Thyroid gland (tissue), 4 donors: ENCODE results near the gene ITIH2. TPM values are rescaled to one million over a fixed set of nuclear protein-coding genes. Genes with fewer than 3 reads are reported as not detected.

Experiments
- DNase-seq, 2 donors: peaks; one replicate each; pipeline ENCODE4 v3.0.0-alpha.2; 2019
- H3K27ac ChIP-seq, 3 donors: fragments of 200-600 bp; sonication (generic); 1 replicate in 2 of 3; 2 replicates in 1 of 3; pipeline ENCODE4 v1.5.1; 2016 to 2019; ENCODE audit warnings: mild to moderate bottlenecking in 1 of 3, moderate library complexity in 1 of 3
- H3K27me3 ChIP-seq: fragments of 200-600 bp; sonication (generic); one replicate; pipeline ENCODE4 v1.5.1; 2019
- H3K36me3 ChIP-seq, 2 donors: fragments of 200-600 bp; sonication (generic); one replicate each; pipeline ENCODE4 v1.5.1; 2016 to 2019
- H3K4me1 ChIP-seq, 2 donors: fragments of 200-600 bp; sonication (generic); one replicate each; pipeline ENCODE4 v1.5.1; 2017 to 2019
- H3K4me3 ChIP-seq, 3 donors: fragments of 200-600 bp; sonication (generic); replicated peaks in 1 of 3; 1 replicate in 2 of 3; 2 replicates in 1 of 3; pipeline ENCODE4 v1.5.1; 2016; ENCODE audit warnings: mild to moderate bottlenecking in 1 of 3
- H3K9me3 ChIP-seq: fragments of 200-600 bp; sonication (generic); one replicate; pipeline ENCODE4 v1.5.1; 2017
- CTCF ChIP-seq, 6 experiments: fragments of 200-600 bp in 3 of 6; fragments of 450-650 bp in 3 of 6; sonication (generic) in 3 of 6; IDR thresholded peaks; one replicate each; pipeline ENCODE4 v1.5.1; 2016 to 2019; ENCODE audit warnings: antibody characterized with exemption in 6 of 6, mild to moderate bottlenecking in 2 of 6, inconsistent platforms in 1 of 6, moderate library complexity in 1 of 6
- POLR2A ChIP-seq, 2 donors: fragments of 450-650 bp; IDR thresholded peaks; one replicate each; pipeline ENCODE4 v1.6.1; 2017; ENCODE audit warnings: antibody characterized with exemption in 2 of 2, mild to moderate bottlenecking in 2 of 2, moderate library complexity in 1 of 2
- WGBS, 2 donors: methylation state at CpG; one replicate each; pipeline ENCODE4 v1.1.5; 2017; 5-methylcytosine and 5-hydroxymethylcytosine counted together
- intact Hi-C: fragments of 100-400 bp; cut with DNase I; formaldehyde crosslinking; loops from one replicate; pipeline ENCODE4 v1.15.1; 2023
- total RNA-seq, 4 donors: library from RNA; depleted of rRNA; stranded (reverse); fragments of >200 nt; gene quantifications; one replicate each; pipeline ENCODE4 v1.2.3, GENCODE V29; 2016

ITIH2 gene
- total RNA-seq, 4 donors from 2014 or later: not detected

DNA sequence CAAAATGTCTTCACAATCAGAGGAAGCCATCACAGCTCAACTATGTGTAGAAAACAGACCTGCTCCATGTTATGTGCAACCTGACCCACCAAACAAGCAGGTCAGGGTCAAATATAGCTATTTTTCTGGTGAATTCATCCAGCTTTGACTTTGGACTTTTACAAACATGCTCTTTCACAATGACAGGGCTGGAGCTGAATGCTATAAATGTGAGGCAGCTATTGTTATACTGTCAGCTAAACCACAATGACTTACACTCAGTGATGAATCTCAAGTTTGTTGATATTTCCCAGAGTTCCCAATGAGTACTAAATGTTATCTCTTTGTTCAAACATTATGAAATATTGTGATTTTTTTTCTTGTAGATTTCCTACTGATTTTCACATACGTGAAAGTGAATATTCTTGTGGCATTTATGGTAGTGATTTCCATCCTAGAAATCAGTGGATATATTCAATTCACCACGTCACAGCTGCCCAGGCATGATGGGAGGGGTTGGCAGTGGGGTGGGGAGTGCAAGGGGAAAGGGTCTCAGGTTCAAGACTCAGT lies 2.5 kb upstream of the ITIH2 start:
- no peak for DNase-seq
- intact Hi-C loops: no loop called here
- no peak overlapping the region for H3K27ac ChIP-seq
- 70 to 88% methylated on average over 2 of the region's 2 CpGs for WGBS, 2 donors
- no peaks in the 10 kb centered on the region for H3K27me3 ChIP-seq
- no peak overlapping the region for H3K4me3 ChIP-seq
- no peak for TF ChIP-seq CTCF (IDR thresholded peaks at IDR 0.05)
- TF ChIP-seq POLR2A (IDR thresholded peaks at IDR 0.05): no peak
- peaks cover 20 to 21% of the 10 kb centered on the region in 2 donors for H3K4me1 ChIP-seq
- H3K36me3 ChIP-seq: no peaks in the 10 kb centered on the region
- no peaks in the 10 kb centered on the region for H3K9me3 ChIP-seq

- H3K4me1 ChIP-seq: peaks cover 14 to 16% of the 10 kb centered on the region in 2 donors
- H3K36me3 ChIP-seq: no peaks in the 10 kb centered on the region
- no peak for DNase-seq
- TF ChIP-seq POLR2A (IDR thresholded peaks at IDR 0.05) (no peak), CTCF (IDR thresholded peaks at IDR 0.05) (no peak)
- H3K4me3 ChIP-seq: no peak overlapping the region
- H3K27ac ChIP-seq: no peak overlapping the region
- 81 to 96% methylated on average over 8 of the region's 8 CpGs for WGBS, 2 donors
- intact Hi-C loops: no loop called here
- H3K27me3 ChIP-seq: no peaks in the 10 kb centered on the region
- H3K9me3 ChIP-seq: no peaks in the 10 kb centered on the region
These were observed 1.9 kb upstream of the ITIH2 start for GRCh38 chr10:7701158-7701742.

- WGBS, 2 donors: 81 to 94% methylated on average over 4 of the region's 4 CpGs
- intact Hi-C loops: no loop called here
- TF ChIP-seq CTCF (IDR thresholded peaks at IDR 0.05) (no peak), POLR2A (IDR thresholded peaks at IDR 0.05) (no peak)
These were observed 766 bp upstream of the ITIH2 start for GRCh38 chr10:7702288-7702812.

DNA sequence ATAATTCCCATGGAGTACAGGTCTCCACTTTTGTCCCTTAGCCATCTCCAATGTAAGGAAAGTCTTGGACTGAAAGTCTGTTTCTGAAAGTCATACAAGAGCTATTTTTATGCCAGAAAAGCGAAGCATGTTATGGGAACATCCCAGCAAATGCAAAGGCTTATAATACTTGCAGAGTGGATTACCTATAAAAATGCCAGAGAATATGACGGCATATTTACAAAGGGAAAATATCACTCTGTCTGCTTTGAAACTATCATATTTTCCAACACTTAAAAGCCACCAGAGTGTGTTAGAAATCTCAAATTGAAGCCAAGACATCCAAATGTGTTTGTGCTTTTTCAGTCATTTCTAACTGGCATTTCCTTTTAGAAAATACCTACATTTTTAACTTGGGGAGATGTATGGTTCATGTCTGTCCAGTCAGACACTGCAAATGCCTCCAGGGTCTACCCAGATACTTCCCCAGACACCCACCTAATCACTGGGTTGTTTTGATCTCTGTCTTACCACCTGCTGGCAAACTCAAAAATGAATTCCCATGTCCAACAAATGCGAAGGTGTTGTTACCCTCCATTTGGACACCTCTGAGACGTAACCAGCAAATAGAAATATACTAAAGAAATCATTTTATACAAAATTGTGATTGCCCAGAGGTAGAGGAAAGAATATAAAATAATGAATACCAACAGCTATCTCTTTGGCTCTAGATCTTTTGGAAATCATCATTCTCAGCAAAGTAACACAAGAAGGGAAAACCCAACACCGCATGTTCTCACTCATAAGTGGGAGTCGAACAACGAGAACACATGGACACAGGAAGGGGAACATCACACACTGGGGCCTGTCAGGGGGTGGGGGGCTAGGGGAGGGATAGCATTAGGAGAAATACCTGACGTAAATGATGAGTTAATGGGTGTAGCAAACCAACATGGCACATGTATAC lies 1.2 kb downstream of the ITIH2 start:
- intact Hi-C loops: no loop called here
- Histone ChIP-seq H3K9me3 (no peaks in the 10 kb centered on the region), H3K36me3 (no peaks in the 10 kb centered on the region)

More at GRCh38 chr10:7702288-7702812, 766 bp upstream of the ITIH2 start:
- no peaks in the 10 kb centered on the region for H3K27me3 ChIP-seq
- DNase-seq: no peak
- H3K27ac ChIP-seq: no peak overlapping the region
- H3K4me3 ChIP-seq: no peak overlapping the region
- no peaks in the 10 kb centered on the region for H3K36me3 ChIP-seq
- H3K9me3 ChIP-seq: no peaks in the 10 kb centered on the region
- H3K4me1 ChIP-seq: peaks cover 5 to 6% of the 10 kb centered on the region in 2 donors

More for the DNA sequence above, 1.2 kb downstream of the ITIH2 start:
- no peak overlapping the region for H3K4me3 ChIP-seq
- no peak overlapping the region for H3K27ac ChIP-seq
- no peaks in the 10 kb centered on the region for H3K4me1 ChIP-seq
- WGBS, 2 donors: 88 to 92% methylated on average over 8 of the region's 8 CpGs
- TF ChIP-seq CTCF (IDR thresholded peaks at IDR 0.05) (no peak), POLR2A (IDR thresholded peaks at IDR 0.05) (no peak)
- H3K27me3 ChIP-seq: no peaks in the 10 kb centered on the region
- no peak for DNase-seq
